ENCODE data around the gene CSAG2.
"Not testable (repeated sequence)": the region's sequence is repeated elsewhere in the genome, so short reads cannot be mapped to it uniquely, and the experiment has no call there.

GRCh38 chrX:152706500-152706899 is 2.6 kb downstream of the CSAG2 start:
- not testable (repeated sequence) for TF ChIP-seq POLR2AphosphoS5 (IDR thresholded peaks at IDR 0.05; ENCODE audit: low read depth); REST (IDR thresholded peaks at IDR 0.05; ENCODE audit: insufficient replicate concordance, low read depth)
- TF ChIP-seq, protein P1, sequence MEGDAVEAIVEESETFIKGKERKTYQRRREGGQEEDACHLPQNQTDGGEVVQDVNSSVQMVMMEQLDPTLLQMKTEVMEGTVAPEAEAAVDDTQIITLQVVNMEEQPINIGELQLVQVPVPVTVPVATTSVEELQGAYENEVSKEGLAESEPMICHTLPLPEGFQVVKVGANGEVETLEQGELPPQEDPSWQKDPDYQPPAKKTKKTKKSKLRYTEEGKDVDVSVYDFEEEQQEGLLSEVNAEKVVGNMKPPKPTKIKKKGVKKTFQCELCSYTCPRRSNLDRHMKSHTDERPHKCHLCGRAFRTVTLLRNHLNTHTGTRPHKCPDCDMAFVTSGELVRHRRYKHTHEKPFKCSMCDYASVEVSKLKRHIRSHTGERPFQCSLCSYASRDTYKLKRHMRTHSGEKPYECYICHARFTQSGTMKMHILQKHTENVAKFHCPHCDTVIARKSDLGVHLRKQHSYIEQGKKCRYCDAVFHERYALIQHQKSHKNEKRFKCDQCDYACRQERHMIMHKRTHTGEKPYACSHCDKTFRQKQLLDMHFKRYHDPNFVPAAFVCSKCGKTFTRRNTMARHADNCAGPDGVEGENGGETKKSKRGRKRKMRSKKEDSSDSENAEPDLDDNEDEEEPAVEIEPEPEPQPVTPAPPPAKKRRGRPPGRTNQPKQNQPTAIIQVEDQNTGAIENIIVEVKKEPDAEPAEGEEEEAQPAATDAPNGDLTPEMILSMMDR (IDR thresholded peaks at IDR 0.05; ENCODE audit: insufficient read depth, low read length) = not testable (repeated sequence)

Data from HL-60 (cell line).